ENCODE data around the gene RAMP1.

Gene RAMP1

GRCh38 chr2:237951878-237952277 lies 92.5 kb downstream of the RAMP1 start:
- TF ChIP-seq CTCF (IDR thresholded peaks at IDR 0.05; ENCODE audit: insufficient read depth, low read depth, low read length, missing control alignments) = no peak
- no peak for DNase-seq (ENCODE audit: low read depth)
- H3K4me3 ChIP-seq (ENCODE audit: low read length) = no peak overlapping the region

DNA sequence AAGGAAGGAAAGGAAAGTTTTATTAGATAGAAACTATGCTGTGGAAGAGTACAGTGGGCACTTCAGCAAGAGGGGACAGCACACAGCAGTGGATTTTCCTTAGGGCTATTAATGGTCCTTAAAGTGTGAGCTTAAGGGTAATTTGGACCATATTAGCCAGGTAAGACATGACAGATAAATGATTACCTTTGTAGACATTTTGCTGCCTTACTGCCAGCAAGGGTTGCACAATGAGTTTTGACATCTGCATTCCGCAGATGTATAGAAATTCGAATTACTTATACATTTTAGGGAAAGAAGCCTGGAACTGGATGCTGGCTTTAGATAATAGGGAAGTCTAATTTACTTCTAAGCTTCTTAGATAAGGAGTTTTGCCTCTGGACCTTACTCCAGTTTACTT lies 93.4 kb downstream of the RAMP1 start:
- no peak for DNase-seq (ENCODE audit: low read depth)
- no peak for TF ChIP-seq CTCF (IDR thresholded peaks at IDR 0.05; ENCODE audit: insufficient read depth, low read depth, low read length, missing control alignments)
- no peak overlapping the region for H3K4me3 ChIP-seq (ENCODE audit: low read length)

GRCh38 chr2:237955640-237956401 lies 96.4 kb downstream of the RAMP1 start:
- TF ChIP-seq CTCF (IDR thresholded peaks at IDR 0.05; ENCODE audit: insufficient read depth, low read depth, low read length, missing control alignments) = no peak
- H3K4me3 ChIP-seq (ENCODE audit: low read length) = no peak overlapping the region
- DNase-seq (ENCODE audit: low read depth) = no peak

GRCh38 chr2:237956402-237956736 lies 96.9 kb downstream of the RAMP1 start:
- no peak for TF ChIP-seq CTCF (IDR thresholded peaks at IDR 0.05; ENCODE audit: insufficient read depth, low read depth, low read length, missing control alignments)
- H3K4me3 ChIP-seq (ENCODE audit: low read length) = no peak overlapping the region
- no peak for DNase-seq (ENCODE audit: low read depth)

GRCh38 chr2:237961637-237962036 lies 102.2 kb downstream of the RAMP1 start:
- TF ChIP-seq CTCF (IDR thresholded peaks at IDR 0.05; ENCODE audit: insufficient read depth, low read depth, low read length, missing control alignments) = no peak
- H3K4me3 ChIP-seq (ENCODE audit: low read length) = no peak overlapping the region
- no peak for DNase-seq (ENCODE audit: low read depth)

All from epithelial cell of esophagus (primary cell).